NCI-H2171 treated with DMSO at 0.1 percent for 48 hours (cell line): ENCODE results near the gene PTDSS2.
A peak's percentile ranks its signal among the peaks of the same experiment; 100 is the strongest.

ENCODE experiments used
- DNase-seq: peaks from one replicate; lab custom pipeline; 2025; lab: John Stamatoyannopoulos, UW

The PTDSS2 gene

GRCh38 chr11:447923-448731, 2.0 kb upstream of the PTDSS2 start:
- peak; percentile 85 for DNase-seq

- DNase-seq: peak; percentile 46
Observed at GRCh38 chr11:450809-451451, 851 bp downstream of the PTDSS2 start.

GRCh38 chr11:451738-452137, 1.7 kb downstream of the PTDSS2 start:
- no peak for DNase-seq

- DNase-seq: no peak
Observed at GRCh38 chr11:452203-452744, 2.2 kb downstream of the PTDSS2 start.

- DNase-seq: no peak
Observed at GRCh38 chr11:452916-453527, 2.9 kb downstream of the PTDSS2 start.

- DNase-seq: no peak
Observed at GRCh38 chr11:453564-453963, 3.5 kb downstream of the PTDSS2 start.

GRCh38 chr11:454043-454442, 4.0 kb downstream of the PTDSS2 start:
- DNase-seq: no peak

GRCh38 chr11:454801-455565, 4.9 kb downstream of the PTDSS2 start:
- DNase-seq: no peak

GRCh38 chr11:455566-456147, 5.6 kb downstream of the PTDSS2 start:
- DNase-seq: no peak

- DNase-seq: no peak
Observed at GRCh38 chr11:456533-456932, 6.5 kb downstream of the PTDSS2 start.

- DNase-seq: no peak
Observed at GRCh38 chr11:457111-457760, 7.2 kb downstream of the PTDSS2 start.

- no peak for DNase-seq
Observed at GRCh38 chr11:459511-460220, 9.6 kb downstream of the PTDSS2 start.

- no peak for DNase-seq
Observed at GRCh38 chr11:460331-461199, 10.5 kb downstream of the PTDSS2 start.

- DNase-seq: no peak
Observed at GRCh38 chr11:461626-462025, 11.5 kb downstream of the PTDSS2 start.

GRCh38 chr11:462107-462890, 12.2 kb downstream of the PTDSS2 start:
- no peak for DNase-seq

- no peak for DNase-seq
Observed at GRCh38 chr11:464316-464715, 14.2 kb downstream of the PTDSS2 start.

- no peak for DNase-seq
Observed at GRCh38 chr11:465896-466530, 15.9 kb downstream of the PTDSS2 start.

- no peak for DNase-seq
Observed at GRCh38 chr11:468036-468435, 18.0 kb downstream of the PTDSS2 start.
